Globus pallidus (tissue), 1 donor: ENCODE measurements around the gene HDAC4.
"Not testable (repeated sequence)": the region's sequence is repeated elsewhere in the genome, so short reads cannot be mapped to it uniquely, and the experiment has no call there.

ENCODE experiments used
- DNase-seq: peaks from one replicate; pipeline ENCODE4 v3.0.0-alpha.2; 2015; ENCODE audit warnings: low spot score

HDAC4 gene

GRCh38 chr2:239282448-239283287 lies 118.2 kb downstream of the HDAC4 start:
- no peak for DNase-seq

DNA sequence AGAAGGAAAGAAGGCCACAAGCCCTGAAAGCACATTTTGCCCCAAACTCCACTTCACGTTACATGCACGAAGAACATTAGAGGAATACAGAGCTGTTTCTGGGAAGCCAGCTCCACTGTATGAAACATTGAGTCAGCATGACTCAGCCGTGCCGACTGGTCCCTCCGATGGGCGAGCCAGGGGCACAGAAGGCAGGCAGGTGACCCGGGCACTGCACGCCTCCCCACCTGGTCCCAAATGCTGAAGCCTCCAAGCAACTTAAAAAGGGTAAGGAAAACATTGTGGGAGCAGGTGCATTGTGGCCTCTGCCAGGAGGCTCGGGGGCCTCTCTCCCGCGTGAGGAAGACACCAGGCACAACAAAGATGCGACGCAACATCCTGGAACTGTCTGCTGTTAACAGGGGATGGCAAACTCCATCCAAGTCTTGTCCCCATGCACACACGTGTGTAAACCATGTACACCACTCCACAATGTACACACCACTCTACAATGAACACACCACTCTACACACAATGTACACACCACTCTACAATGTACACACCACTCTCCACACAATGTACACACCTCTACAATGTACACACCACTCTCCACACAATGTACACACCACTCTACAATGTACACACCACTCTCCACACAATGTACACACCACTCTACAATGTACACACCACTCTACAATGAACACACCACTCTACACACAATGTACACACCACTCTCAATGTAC lies 120.4 kb downstream of the HDAC4 start:
- DNase-seq, result not testable (repeated sequence)

GRCh38 chr2:239279508-239280295 lies 121.1 kb downstream of the HDAC4 start:
- DNase-seq, result no peak

DNA sequence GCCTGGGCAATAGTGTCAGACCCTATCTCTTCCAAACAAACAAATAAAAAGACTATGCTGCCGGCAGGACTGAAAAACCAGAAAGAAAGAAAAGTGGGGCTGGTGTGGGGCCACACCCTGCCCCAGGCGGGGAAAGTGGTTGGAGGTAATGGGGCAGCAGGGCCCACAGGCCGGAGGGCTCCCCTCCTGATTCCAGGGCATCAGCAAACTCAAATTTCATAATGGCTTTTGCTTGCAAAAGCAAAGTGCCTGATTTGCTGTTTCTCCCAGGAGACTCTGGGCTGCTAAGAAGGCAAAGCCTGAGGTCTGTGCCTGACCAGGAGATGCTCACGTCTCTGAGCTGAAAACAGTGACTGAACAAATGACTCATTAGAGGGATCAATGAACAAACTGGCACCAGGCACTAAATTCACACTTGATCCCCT lies 121.9 kb downstream of the HDAC4 start:
- no peak for DNase-seq

- no peak for DNase-seq
These were observed 122.5 kb downstream of the HDAC4 start for GRCh38 chr2:239278361-239278760.

DNA sequence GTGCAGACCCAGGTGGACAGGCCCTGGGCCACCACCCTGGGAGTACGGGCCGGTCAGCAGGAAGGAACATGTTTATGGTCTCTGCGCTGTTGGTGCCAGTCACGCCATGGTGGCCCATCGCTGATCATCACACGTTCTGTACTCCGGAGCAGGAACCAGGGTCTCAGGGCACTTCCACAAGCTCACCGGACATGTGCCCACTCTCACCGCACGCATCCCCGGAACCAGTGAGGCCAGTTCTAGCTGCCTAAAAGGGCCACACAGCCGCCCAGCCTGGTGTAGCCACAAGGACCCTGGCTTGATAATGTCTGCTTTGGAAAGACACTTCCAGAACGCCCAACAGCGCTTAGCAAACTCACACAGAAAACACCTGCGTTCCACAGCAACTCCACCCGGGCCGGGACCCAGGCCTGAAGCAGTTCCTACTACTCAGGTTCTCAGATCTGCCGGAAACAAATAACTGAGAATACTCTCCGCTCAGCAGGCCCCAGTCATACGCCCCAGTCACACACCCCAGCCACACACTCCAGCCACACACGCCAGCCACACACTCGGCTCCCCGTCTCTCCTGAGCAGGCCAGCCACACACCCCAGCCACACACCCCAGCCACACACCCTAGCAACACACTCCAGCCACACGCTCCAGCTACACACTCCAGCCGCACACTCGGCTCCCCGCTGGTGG lies 123.3 kb downstream of the HDAC4 start:
- DNase-seq, result no peak

- DNase-seq, result no peak
These were observed 124.0 kb downstream of the HDAC4 start for GRCh38 chr2:239276851-239277250.

DNA sequence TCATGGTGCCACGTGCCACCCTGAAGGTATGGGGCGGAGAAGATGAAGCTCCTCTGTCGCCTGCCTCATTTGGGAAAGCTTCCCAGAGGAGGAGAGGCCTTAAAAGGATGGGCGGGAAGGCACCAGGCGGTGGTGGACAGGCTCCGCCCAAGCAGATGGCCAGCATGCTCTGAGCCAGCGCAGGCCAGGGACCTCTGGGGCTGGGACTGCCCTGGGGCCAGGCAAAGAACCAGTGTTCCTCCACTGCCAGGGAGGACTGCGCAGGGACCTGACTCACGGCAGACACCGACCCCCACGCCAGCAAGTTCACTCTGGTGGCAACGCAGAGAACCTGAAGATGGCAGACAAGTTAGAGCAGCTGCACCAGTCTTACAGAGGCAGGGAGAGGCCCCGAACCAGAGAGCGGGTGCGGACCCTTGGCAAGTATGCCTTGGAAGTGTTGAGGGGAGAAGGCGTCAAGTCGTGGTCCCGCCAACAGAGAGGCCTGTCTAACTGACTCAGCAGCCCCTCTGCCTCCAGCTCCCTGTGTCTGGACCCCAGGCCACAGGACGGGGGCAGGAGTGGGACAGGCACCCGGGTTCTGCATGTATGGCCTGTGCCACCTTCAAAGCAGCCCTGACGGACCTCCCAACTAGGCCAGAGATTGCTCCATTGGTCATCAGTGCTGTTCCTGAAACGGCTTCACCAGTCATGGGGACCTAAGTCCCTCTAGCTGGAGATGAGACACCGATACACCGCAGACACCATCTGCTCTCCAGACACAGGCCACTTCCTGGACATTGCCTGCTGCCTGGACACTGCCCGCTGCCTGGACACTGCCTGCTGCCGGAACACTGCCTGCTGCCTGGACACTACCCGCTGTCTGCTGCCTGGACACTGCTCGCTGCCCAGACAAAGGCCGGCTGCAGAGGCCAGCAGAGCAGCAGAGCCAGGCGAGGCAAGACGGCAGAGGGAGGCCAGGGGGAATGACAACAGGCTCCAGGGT lies 124.7 kb downstream of the HDAC4 start:
- peak; percentile 79 for DNase-seq

DNA sequence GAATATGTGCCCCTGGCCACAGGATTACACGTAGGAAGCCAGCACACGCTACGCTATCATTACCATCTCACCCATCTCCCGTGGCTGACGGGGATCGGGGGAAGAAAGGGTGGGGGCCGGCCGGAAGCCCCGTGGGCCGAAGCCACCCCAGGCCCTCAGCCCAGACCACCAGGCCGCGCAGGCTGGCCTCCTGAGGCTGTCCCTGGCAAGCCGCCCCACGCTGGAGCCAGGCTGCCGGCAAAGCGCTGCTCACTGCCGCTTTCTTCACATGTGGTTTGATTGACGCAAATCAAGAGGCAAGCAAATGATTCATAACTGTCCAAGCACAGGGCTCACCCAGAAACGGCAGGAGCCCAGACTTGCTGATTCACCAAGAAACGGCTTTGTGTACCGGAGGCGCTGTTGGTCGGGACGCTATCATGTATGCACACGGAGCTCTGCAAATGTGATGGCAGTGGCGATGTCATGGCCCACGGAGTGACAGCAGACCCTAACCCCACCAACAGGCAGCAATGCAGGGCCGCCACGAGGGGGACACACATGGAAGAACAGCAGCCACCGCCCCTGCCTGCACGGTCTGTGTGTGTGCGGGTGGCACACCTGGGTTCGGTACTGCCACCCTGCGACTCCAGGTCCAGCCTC lies 125.7 kb downstream of the HDAC4 start:
- no peak for DNase-seq

GRCh38 chr2:239274391-239275043 lies 126.3 kb downstream of the HDAC4 start:
- no peak for DNase-seq

DNA sequence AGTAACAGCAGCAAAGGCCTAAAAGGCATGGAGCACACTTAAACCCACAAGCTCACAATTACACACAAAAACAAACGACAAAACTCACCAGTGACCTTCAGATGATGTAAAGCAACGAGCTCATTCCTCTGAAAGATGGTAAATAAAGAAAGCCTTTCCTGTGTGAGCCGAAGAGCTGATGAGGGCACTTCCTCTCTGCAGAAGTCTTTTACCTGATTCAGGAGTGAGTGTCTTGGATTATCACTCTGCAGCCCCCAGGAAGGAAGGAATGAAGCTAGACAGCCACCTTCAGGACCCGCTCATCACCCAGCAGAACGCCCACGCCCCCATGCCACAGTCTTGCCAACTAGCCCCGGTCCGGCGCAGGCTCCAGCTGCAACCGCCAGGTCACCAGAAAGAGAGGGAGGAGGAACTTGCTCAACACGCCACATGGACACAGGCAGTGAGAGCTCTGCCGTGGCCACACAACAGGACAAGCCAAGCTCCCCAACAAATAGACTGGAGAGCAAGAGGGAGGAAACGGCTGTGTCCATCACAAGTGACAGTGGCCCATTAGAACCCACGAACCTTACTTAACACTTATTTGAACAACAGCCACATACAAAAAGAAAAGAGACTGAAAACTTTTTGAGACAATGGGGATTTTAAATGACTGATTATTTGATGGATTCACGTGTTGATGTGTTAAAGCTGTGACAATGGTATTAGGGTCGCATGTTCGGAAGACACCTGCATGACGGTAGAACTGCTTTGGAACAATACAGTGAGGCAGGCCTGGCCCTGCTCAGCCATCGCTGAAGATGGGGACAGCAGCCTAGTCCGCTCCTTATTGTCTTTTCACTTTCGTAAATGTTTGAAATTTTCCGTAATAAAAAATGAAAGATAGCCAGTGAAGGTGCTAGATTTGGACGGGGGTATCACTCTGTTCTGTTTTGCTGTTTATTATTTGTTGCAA lies 127.3 kb downstream of the HDAC4 start:
- no peak for DNase-seq

DNA sequence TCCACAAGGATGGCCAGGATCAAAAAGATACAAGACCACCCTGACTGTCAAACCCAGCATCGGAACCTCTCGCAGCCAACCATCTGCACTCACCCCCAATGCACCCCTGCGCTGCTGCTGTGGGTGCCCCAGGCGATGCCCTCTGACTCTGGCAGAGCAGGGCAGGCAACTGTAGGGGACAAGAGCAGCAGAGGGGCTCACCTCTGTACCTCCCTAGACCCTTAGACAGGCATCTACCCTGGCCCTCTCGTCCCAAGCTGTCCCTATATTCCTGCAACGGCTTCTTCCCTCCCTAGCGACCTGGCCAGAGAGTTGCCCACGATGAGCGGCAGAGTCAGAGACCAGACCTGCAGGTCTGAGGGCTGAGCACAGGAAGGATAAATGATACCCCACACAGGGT lies 128.2 kb downstream of the HDAC4 start:
- no peak for DNase-seq

GRCh38 chr2:239271882-239272281 lies 128.9 kb downstream of the HDAC4 start:
- no peak for DNase-seq

- no peak for DNase-seq
These were observed 129.3 kb downstream of the HDAC4 start for GRCh38 chr2:239271471-239271870.

DNA sequence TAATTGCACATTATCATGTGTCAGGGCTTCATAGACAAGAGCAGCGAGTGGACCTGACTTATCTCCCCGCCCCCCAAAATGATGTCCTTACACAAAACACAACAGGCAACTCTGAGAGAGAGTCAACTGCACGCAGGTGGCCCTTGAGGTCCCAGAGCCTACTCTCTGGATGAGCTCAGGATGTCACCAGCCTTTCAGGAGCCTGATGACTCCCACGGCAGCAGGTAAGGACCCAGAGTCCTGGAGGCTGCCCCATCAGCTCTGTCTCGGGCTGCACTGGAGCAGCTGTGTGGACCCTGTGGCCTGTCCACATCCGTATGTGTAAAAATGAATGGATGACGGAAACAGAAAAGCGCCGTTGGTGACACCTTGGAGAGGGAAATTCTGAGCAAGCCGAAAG lies 130.9 kb downstream of the HDAC4 start:
- DNase-seq, result no peak

DNA sequence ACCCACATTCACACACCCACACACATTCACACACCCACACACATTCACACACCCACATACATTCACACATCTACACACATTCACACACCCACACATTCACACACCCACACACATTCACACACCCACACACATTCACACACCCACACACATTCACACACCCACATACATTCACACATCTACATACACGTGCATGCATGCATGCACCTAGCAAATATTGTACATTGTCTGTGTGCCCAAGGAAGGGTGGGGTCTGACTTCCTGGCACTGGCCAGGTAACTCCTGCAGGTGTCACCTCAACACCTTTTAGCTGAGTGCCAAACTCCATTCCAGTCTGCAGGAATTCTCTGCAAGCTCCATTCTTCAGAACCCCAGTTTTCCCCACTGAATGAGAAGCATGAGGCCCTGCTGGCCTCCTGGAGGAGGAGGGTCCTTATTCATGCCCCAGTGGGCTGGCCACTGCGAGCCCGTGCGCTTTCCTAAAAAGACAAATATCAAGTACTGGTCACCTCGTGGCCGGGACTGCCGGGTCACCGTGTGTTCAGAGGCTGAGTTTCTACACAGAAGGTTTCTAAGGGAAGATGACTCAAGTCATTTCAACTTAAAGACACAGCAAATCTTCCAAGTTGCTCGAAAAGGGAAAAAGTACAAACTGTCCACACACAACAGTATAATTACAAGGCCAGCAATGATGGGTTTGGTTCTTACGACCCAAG lies 131.5 kb downstream of the HDAC4 start:
- no peak for DNase-seq

DNA sequence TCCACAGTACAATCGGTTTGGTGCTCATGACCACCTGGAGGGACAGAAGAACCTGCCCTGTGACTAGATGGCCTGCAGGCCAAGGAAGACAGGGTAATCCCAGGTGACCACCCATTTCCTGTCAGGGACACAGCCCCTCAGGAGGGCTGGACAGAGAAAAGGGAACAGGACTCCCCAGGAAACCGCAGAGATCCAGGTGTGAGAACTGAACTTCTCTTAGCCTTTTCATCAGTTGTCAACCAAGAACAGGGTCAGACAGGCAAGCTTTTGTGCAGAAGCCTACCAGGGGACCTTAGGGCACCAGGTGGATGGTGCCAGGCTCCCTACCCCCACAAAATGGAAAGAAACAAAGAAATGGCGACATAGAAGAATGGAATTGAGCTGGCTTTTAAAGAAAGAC lies 132.3 kb downstream of the HDAC4 start:
- DNase-seq, result no peak

DNA sequence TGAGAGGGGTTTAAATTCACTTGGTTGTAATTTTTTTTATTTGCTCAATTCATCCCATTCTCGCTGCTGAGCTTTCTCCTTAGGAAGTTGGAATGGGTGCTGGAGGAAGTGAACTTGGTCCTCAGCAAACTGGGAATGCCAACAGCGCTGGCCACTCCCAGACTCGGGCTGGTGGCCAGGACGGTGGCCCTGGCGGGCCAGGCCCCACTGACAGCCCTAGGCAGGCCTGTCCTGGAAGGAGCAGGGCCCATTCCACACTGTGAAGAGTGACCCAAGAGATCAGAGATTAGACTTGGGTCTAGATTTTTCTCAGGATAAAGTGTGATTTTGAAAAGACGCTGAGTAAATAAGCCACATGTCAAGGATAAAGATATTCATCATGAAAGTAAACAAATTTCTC lies 132.7 kb downstream of the HDAC4 start:
- no peak for DNase-seq
